Activated CD4-positive, CD25-positive, alpha-beta regulatory T cell treated with anti-CD3 and anti-CD28 coated beads, Interleukin-2, amount 50 U/mL, for 24 hours (primary cell): ENCODE measurements around the gene EMC8.
"Not testable (repeated sequence)": the region's sequence is repeated elsewhere in the genome, so short reads cannot be mapped to it uniquely, and the experiment has no call there.

Experiments
- ATAC-seq, 2 donors: fragments of 150-1000 bp; cut with Tn5 transposase; one replicate each; pipeline ENCODE4 v1.10.0; 2021; ENCODE audit warnings: mild to moderate bottlenecking in 1 of 2, moderate library complexity in 1 of 2

EMC8 gene

GRCh38 chr16:85812031-85812807 lies 12.9 kb upstream of the EMC8 start:
- no peak for ATAC-seq

DNA sequence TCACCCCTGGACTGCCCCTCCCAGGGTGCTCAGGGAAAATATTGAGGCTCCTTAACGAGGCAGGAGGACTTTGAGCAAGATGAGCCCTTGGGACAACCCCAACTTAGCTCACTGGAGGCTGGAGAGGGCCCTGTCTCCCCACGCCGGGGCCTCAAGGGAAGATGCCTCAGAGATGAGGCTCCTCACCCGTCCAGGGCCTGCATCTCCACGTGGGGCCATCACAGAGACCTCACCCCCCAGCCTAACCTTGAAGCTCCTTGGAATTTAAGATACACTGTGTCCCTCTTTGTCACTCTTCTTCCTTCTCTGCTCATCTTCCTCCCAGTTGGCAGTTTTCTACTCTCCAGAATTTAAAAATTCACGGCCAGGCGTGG lies 11.4 kb upstream of the EMC8 start:
- no peak for ATAC-seq

- no peak for ATAC-seq
Measured at GRCh38 chr16:85810097-85810741, 10.9 kb upstream of the EMC8 start.

DNA sequence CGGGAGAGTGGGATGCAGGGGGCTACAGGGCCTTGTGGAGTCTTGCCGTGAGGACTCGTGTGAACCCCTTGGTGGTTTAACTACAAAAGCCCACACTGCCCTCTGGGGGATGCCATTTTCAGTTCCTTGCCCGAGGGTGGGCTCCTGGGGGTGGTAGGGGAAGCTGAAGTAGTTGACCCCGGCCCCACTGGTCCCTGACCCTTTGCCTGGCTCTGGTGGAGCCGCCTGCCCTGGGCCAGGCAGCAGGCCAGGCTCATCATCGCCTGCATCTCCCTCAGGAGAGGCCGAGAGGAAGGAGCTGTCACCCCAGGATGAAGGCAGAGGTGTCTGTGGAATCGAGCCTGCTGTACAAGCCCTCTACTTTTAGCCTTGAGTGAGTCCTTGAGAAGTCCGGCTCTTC lies 10.3 kb upstream of the EMC8 start:
- no peak for ATAC-seq

- no peak for ATAC-seq
Measured at GRCh38 chr16:85808926-85809325, 9.6 kb upstream of the EMC8 start.

GRCh38 chr16:85808104-85808503 lies 8.8 kb upstream of the EMC8 start:
- ATAC-seq, result not testable (repeated sequence)

DNA sequence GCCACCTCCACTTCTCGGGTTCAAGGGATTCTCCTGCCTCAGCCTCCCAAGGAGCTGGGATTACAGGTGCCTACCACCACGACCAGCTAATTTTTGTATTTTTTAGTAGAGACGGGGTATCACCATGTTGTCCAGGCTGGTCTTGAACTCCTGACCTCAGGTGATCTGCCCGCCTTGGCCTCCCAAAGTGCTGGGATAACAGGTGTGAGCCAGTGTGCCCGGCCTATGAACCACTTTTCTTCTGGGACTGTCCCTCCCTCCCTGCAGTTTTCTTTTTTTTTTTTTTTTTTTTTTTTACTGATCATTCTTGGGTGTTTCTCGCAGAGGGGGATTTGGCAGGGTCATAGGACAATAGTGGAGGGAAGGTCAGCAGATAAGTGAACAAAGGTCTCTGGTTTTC lies 8.0 kb upstream of the EMC8 start:
- not testable (repeated sequence) for ATAC-seq

GRCh38 chr16:85806539-85806938 lies 7.2 kb upstream of the EMC8 start:
- ATAC-seq, result no peak

DNA sequence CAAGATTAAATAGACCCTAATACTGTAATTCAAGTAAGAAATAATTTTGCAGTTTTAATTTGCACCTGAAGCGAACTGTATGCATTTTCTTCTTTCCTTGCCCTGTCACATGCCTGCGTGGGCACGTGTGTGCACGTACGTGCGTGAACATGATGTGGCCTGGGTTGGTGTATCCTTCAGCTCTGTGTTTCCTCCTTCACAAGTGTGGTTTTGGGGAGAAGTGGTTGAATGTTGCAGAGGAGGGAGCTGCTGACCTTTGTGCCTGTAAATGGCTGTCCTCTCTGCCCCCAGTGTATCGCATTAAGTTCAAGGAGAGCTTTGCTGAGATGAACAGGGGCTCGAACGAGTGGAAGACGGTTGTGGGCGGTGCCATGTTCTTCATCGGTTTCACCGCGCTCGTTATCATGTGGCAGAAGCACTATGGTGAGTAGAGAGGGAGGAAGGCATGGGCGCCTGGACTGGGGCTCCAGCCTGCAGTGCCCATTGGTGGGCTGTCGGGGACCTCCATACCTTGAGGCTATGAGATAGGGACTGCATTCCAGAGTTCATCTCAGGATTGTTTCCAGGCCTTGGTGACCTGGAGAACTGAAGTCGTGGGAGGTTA lies 6.2 kb upstream of the EMC8 start:
- ATAC-seq, result no peak

DNA sequence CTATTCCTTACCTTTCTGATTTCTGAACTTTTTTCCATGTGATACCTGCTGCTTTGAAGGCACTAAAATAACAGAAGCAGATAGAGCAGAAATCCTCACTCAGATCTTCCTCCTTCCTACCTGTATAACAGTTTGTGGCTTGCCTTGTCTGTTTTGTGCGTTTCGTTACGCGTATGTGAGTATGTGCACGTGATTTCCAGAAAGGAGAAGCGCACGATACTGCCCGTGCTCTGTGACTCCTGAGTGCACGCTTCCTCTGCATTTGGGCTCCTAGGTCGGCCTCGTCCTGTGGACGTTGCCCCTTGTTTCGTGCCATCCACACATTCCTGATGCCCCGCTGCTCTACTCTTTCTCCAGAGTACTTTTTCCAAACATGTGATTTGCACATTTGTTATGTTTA lies 4.2 kb upstream of the EMC8 start:
- no peak for ATAC-seq

DNA sequence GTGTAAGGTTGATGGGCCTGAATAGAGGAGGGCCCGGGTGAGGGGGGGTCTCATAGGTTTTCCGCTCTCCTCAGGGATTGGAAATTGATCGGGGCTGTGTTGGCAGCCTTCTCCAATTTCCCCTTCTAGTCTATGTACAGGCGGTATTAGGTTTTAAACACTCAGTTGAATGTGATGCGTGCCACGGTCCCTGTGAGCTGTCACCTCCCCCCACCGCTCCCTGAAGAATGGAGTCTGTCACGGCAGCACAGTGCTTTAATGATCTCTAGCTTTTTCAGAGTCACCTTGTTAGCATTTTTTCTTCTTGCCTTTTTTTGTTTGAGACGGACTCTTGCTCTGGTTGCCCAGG lies 951 bp upstream of the EMC8 start:
- peak; percentile 43 for ATAC-seq

DNA sequence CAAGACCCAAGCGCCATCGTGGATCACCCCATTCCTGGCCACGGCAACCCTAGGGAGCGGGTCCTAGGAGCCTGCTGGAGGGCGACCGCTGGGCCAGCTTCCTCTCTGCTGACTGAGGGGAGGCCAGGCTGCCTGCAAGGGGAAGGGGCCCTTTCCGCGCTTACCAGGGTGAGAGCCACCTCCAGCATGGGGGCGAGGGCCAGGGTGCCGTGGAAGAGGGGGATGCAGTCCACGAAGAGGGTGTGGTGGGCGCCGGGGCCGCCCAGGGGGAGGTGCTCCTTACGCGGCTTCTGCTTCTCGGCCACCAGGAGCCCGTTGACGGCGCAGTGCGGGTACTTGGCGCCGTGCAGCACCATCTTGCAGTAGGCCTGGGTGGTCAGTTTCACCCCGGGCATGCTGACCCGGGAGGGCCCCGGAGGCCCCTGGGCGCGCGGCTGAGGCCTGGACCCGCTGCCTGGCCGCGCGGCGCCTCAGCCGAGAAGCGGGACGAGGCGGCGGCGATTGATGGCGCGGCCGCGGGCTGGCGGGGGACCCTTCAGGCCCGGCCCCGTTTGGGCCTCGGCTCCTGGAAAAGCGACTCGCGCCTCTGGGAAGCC lies 345 bp downstream of the EMC8 start:
- peak; percentile 36 to 44 for ATAC-seq

DNA sequence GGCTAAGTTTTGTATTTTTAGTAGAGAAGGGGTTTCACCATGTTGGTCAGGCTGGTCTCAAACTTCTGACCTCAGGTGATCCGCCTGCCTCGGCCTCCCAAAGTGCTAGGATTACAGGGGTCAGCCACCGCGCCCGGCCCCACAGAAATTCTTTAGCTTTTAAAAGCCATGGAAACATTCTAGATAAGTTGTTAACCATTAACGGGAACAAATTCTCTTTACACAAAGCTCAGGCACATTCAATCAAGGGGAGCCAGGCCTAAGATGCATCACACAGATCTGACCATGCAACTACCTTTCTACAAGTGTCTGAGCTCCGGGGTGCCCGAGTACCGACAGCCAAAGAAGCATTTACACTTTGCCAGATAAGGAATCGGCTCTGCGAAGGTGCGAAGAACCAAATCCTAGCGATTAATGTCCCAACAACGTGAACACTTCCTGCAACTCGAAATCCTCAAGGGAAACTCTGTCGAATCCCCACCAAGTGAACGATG lies 1.0 kb downstream of the EMC8 start:
- ATAC-seq, result no peak

GRCh38 chr16:85796599-85796998 lies 2.7 kb downstream of the EMC8 start:
- ATAC-seq, result no peak

DNA sequence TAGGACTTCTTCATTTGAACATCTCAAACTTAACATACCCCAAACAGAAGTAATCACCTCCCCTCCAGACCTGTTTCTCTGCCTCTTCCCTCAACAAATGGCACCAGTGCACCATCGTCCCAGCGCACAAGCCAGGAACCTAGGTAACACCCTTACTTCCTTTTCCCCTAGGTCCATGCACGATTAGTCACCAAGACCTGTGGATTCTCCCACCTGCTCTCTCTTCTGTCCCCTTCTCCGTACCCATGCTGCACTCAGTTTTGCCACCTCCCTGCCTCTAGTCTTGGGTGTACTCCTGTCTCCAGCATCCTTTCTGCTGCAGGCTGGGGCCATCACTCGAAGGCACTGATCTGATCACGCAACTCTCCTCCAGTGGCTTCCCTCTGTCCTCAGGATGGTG lies 3.2 kb downstream of the EMC8 start:
- ATAC-seq, result no peak

DNA sequence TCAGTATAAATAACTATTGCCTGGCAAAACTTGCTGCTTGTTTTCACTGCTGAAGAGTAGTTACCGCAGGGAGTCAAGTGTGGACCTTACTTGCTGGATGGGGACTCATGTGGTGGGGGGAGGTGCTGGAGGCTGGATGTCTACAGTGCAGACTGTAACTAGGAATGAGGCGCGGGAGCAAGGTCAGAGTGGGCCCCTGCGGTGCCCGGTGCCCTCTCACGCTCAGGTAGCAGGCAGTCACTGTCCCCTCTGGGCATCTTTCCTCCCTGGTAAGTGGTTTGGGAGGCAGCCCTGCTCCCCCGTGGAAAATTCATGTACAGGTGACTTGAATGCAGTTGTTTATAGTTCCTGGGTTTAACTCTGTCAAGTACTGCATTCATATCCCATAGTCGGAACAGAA lies 4.6 kb downstream of the EMC8 start:
- no peak for ATAC-seq

DNA sequence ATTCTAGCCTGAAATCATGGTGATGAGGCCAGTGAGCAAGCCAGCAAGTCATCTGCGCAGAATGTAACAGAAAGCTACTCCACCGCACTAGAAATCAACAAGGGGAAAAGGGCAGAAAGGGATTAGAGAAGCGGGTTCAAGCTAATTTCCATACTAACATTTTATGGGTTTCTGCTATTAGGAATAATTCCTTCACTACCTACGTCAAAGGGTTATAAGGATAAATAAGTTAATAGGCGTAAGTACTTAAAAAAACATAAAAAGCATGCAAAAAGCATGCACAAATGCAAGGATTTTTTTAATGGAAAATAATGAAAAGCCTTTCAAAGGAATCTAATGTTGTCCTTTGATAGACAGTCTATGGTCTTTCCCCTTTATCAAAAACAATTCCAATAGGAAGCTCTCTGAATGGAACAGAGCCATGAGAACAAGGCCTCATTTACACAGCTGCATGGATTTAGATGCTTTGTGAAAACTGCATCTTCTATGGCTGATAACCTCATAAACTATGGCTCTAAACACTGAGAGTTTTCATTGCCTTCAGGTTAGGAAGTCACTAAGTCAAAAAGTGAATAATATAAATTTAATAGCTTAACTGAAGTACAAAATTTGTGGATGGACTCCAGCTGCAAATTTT lies 5.6 kb downstream of the EMC8 start:
- ATAC-seq, result no peak

DNA sequence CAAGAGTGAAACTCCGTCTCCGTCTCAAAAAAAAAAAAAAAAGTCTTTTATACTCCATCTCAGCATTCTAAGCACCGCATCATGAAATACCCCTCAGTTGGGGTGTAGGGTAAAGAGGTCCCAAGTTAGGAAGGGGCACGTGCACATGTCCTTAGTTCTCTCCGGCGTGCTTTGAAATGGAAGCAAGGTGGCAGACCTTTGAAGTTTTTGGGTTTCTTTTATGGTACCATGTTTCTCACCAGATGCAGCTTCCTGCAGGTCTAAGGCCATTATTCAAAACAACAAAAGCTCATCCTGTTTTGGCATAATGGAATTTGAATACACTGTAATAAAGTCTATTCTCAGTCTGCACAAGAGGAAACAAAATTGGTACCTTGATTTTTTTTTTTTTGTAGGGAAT lies 9.6 kb downstream of the EMC8 start:
- ATAC-seq, result no peak

DNA sequence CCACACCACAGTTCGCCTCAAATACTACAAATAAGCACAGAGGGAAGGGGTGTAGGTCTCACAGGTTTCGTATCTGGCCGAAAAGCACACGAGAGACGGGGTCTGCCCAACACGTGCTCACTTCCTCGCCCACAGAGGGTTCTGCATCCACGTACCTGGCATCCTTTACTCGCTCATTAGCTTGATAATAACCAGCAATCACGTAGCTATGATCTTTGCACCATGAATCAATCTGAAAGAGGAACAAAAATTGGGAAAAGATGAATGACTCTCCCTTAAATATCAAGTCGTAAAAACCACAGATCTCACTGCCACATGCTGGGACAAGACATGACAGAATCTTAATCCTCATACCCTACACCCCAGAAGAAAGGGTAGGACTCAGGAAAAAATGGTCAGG lies 10.5 kb downstream of the EMC8 start:
- no peak for ATAC-seq

- ATAC-seq, result no peak
Measured at GRCh38 chr16:85785927-85786326, 13.4 kb downstream of the EMC8 start.

GRCh38 chr16:85784813-85785212 lies 14.5 kb downstream of the EMC8 start:
- ATAC-seq, result no peak

- no peak for ATAC-seq
Measured at GRCh38 chr16:85783441-85783840, 15.9 kb downstream of the EMC8 start.

DNA sequence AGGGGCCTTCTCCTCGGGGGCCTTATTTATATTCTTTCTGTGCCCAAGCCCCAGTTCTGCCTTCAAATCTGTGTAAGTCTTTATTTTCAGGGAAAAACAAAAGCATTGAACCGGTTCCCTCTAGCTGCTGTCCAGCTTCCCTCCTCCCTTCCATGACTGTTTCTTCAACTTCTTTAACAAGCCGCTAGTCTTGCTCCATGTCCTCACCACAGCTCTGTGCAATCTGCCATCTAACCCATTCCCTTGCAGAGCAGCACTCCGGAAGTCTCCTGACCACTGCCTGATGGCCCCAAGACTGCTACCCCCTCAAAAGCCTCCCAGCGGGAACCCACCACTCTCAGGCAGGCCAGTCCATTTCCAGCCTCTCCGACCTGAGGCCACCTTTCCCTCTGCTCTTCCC lies 16.9 kb downstream of the EMC8 start:
- ATAC-seq, result no peak
